IMR-90 (cell line): ENCODE measurements around the gene PRKCE.

Experiments
- BHLHE40 ChIP-seq: fragments of 150-350 bp; IDR thresholded peaks from 2 replicates; pipeline ENCODE4 v1.6.1; 2016; ENCODE audit warnings: mild to moderate bottlenecking, low read depth, low read length
- CEBPB ChIP-seq: IDR thresholded peaks from 2 replicates; pipeline ENCODE4 v1.6.1; 2012; ENCODE audit warnings: low read depth, low read length, improper control_type of control experiment
- CTCF ChIP-seq: conservative IDR thresholded peaks from 2 replicates; pipeline ENCODE4 v1.5.1; 2012; ENCODE audit warnings: mild to moderate bottlenecking, low read depth, low read length, improper control_type of control experiment
- ELK1 ChIP-seq: fragments of 150-350 bp; IDR thresholded peaks from 2 replicates; pipeline ENCODE4 v1.6.1; 2016; ENCODE audit warnings: low read depth, mild to moderate bottlenecking, low read length, moderate library complexity, borderline replicate concordance
- MAFK ChIP-seq: IDR thresholded peaks from 2 replicates; pipeline ENCODE4 v1.6.1; 2012; ENCODE audit warnings: low read depth, low read length, improper control_type of control experiment
- MXI1 ChIP-seq: IDR thresholded peaks from 2 replicates; pipeline ENCODE4 v1.6.1; 2012; ENCODE audit warnings: low read depth, mild to moderate bottlenecking, low read length, moderate library complexity, borderline replicate concordance
- POLR2A ChIP-seq: IDR thresholded peaks from 2 replicates; pipeline ENCODE4 v1.6.1; 2012; ENCODE audit warnings: mild to moderate bottlenecking, low read depth, low read length
- RAD21 ChIP-seq: IDR thresholded peaks from 2 replicates; pipeline ENCODE4 v1.6.1; 2012; ENCODE audit warnings: low read length, improper control_type of control experiment
- RCOR1 ChIP-seq: IDR thresholded peaks from 2 replicates; pipeline ENCODE4 v1.6.1; 2012; ENCODE audit warnings: mild to moderate bottlenecking, low read length, improper control_type of control experiment; ENCODE audit not compliant: insufficient replicate concordance
- RFX5 ChIP-seq: IDR thresholded peaks from 2 replicates; pipeline ENCODE4 v1.8.0; 2012; ENCODE audit warnings: low read depth, mild to moderate bottlenecking, low read length, moderate library complexity

- TF ChIP-seq MXI1: no peak
- TF ChIP-seq CTCF: no peak
- TF ChIP-seq RFX5: no peak
- no peak for TF ChIP-seq RAD21
- no peak for TF ChIP-seq POLR2A
- TF ChIP-seq MAFK: no peak
- TF ChIP-seq CEBPB: no peak
- no peak for TF ChIP-seq ELK1
- no peak for TF ChIP-seq BHLHE40
- TF ChIP-seq RCOR1: no peak
These were observed 238.3 kb downstream of the PRKCE start for GRCh38 chr2:45889620-45890370.
